ENCODE results near the gene AHR. TPM values are rescaled to one million over a fixed set of nuclear protein-coding genes. Genes with fewer than 3 reads are reported as not detected.

The AHR gene
- total RNA-seq, 2 donors from 2014 or later, result 30.3 to 48.9 TPM

- Histone ChIP-seq H3K36me3 (no peaks in the 10 kb centered on the region), H3K27me3 (no peaks in the 10 kb centered on the region), H3K9ac (ENCODE audit: low read depth in 2 of 2, low read length in 2 of 2) (no peak overlapping the region), H3K27ac (no peak overlapping the region), H3K4me1 (no peaks in the 10 kb centered on the region), H3K4me3 (no peak overlapping the region), H3K9me3 (no peaks in the 10 kb centered on the region)
- no peak for DNase-seq
- TF ChIP-seq, protein P1, sequence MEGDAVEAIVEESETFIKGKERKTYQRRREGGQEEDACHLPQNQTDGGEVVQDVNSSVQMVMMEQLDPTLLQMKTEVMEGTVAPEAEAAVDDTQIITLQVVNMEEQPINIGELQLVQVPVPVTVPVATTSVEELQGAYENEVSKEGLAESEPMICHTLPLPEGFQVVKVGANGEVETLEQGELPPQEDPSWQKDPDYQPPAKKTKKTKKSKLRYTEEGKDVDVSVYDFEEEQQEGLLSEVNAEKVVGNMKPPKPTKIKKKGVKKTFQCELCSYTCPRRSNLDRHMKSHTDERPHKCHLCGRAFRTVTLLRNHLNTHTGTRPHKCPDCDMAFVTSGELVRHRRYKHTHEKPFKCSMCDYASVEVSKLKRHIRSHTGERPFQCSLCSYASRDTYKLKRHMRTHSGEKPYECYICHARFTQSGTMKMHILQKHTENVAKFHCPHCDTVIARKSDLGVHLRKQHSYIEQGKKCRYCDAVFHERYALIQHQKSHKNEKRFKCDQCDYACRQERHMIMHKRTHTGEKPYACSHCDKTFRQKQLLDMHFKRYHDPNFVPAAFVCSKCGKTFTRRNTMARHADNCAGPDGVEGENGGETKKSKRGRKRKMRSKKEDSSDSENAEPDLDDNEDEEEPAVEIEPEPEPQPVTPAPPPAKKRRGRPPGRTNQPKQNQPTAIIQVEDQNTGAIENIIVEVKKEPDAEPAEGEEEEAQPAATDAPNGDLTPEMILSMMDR (IDR thresholded peaks at IDR 0.05), result no peak
- intact Hi-C loops (cut with DNase I), result loop anchor here (10.0 kb wide), 1 partner anchor 55 kb away; no protein-coding TSS in a partner anchor
Measured at GRCh38 chr7:17319164-17320101, 21.0 kb downstream of the AHR start.

GRCh38 chr7:17320102-17320497, 21.6 kb downstream of the AHR start:
- DNase-seq, result no peak
- TF ChIP-seq, protein P1 (IDR thresholded peaks at IDR 0.05), result no peak
- no peaks in the 10 kb centered on the region for H3K4me1 ChIP-seq
- intact Hi-C loops (cut with DNase I), result no loop called here
- no peak overlapping the region for H3K27ac ChIP-seq
- H3K27me3 ChIP-seq, result no peaks in the 10 kb centered on the region
- no peaks in the 10 kb centered on the region for H3K36me3 ChIP-seq
- H3K9me3 ChIP-seq, result no peaks in the 10 kb centered on the region
- H3K4me3 ChIP-seq, result no peak overlapping the region
- H3K9ac ChIP-seq (ENCODE audit: low read depth in 2 of 2, low read length in 2 of 2), result no peak overlapping the region

- Histone ChIP-seq H3K9ac (ENCODE audit: low read depth in 2 of 2, low read length in 2 of 2) (no peak overlapping the region), H3K36me3 (no peaks in the 10 kb centered on the region), H3K4me3 (no peak overlapping the region), H3K27me3 (no peaks in the 10 kb centered on the region), H3K27ac (no peak overlapping the region), H3K9me3 (no peaks in the 10 kb centered on the region), H3K4me1 (no peaks in the 10 kb centered on the region)
- intact Hi-C loops (cut with DNase I), result no loop called here
- TF ChIP-seq, protein P1 (IDR thresholded peaks at IDR 0.05), result no peak
- DNase-seq, result no peak
Measured at GRCh38 chr7:17320657-17321056, 22.2 kb downstream of the AHR start.

GRCh38 chr7:17325364-17325763, 26.9 kb downstream of the AHR start:
- TF ChIP-seq, protein P1 (IDR thresholded peaks at IDR 0.05), result no peak
- intact Hi-C loops (cut with DNase I), result no loop called here
- no peak for DNase-seq
- Histone ChIP-seq H3K27me3 (no peaks in the 10 kb centered on the region), H3K4me3 (no peak overlapping the region), H3K9me3 (no peaks in the 10 kb centered on the region), H3K36me3 (no peaks in the 10 kb centered on the region), H3K9ac (ENCODE audit: low read depth in 2 of 2, low read length in 2 of 2) (no peak overlapping the region), H3K27ac (no peak overlapping the region), H3K4me1 (peaks cover 4% of the 10 kb centered on the region)

GRCh38 chr7:17326378-17326777, 27.9 kb downstream of the AHR start:
- intact Hi-C loops (cut with DNase I), result no loop called here
- H3K27ac ChIP-seq, result no peak overlapping the region

More at GRCh38 chr7:17326378-17326777, 27.9 kb downstream of the AHR start:
- Histone ChIP-seq H3K4me3 (no peak overlapping the region), H3K9me3 (no peaks in the 10 kb centered on the region), H3K9ac (ENCODE audit: low read depth in 2 of 2, low read length in 2 of 2) (no peak overlapping the region), H3K36me3 (no peaks in the 10 kb centered on the region), H3K4me1 (peaks cover 4% of the 10 kb centered on the region), H3K27me3 (no peaks in the 10 kb centered on the region)
- TF ChIP-seq, protein P1 (IDR thresholded peaks at IDR 0.05), result no peak
- no peak for DNase-seq

Measured in colonic mucosa (tissue), 4 donors.